Coronary artery (tissue), 2 donors: ENCODE data around the gene TRIM44.

Source experiments
- DNase-seq: peaks from one replicate; pipeline ENCODE4 v3.0.0-alpha.2; 2017; ENCODE audit warnings: low spot score
- H3K27ac ChIP-seq, 2 donors: fragments of 200-600 bp; sonication (generic); one replicate each; pipeline ENCODE4 v1.5.1; 2016 to 2019
- H3K4me3 ChIP-seq: fragments of 200-600 bp; sonication (generic); 2 replicates; pipeline ENCODE4 v1.5.1; 2016; ENCODE audit warnings: mild to moderate bottlenecking, moderate library complexity
- CTCF ChIP-seq: fragments of 200-600 bp; sonication (generic); IDR thresholded peaks from one replicate; pipeline ENCODE4 v1.5.1; 2019; ENCODE audit warnings: antibody characterized with exemption

Gene TRIM44

GRCh38 chr11:35727140-35727539, 64.6 kb downstream of the TRIM44 start:
- Histone ChIP-seq H3K27ac (no peak overlapping the region), H3K4me3 (no peak overlapping the region)
- no peak for TF ChIP-seq CTCF
- DNase-seq, result no peak

- TF ChIP-seq CTCF, result no peak
- Histone ChIP-seq H3K4me3 (no peak overlapping the region), H3K27ac (no peak overlapping the region)
- no peak for DNase-seq
These were observed 67.7 kb downstream of the TRIM44 start for GRCh38 chr11:35730254-35730653.

GRCh38 chr11:35734669-35735410, 72.3 kb downstream of the TRIM44 start:
- no peak overlapping the region for H3K27ac ChIP-seq
- H3K4me3 ChIP-seq, result no peak overlapping the region
- TF ChIP-seq CTCF, result no peak
- no peak for DNase-seq

- TF ChIP-seq CTCF, result no peak
- no peak overlapping the region for H3K4me3 ChIP-seq
- no peak overlapping the region for H3K27ac ChIP-seq
- no peak for DNase-seq
These were observed 72.8 kb downstream of the TRIM44 start for GRCh38 chr11:35735411-35735810.

- no peak for DNase-seq
- no peak for TF ChIP-seq CTCF
- Histone ChIP-seq H3K27ac (no peak overlapping the region), H3K4me3 (no peak overlapping the region)
These were observed 73.3 kb downstream of the TRIM44 start for GRCh38 chr11:35735903-35736302.

GRCh38 chr11:35736952-35737351, 74.4 kb downstream of the TRIM44 start:
- Histone ChIP-seq H3K4me3 (no peak overlapping the region), H3K27ac (no peak overlapping the region)
- no peak for TF ChIP-seq CTCF
- DNase-seq, result no peak

- no peak for TF ChIP-seq CTCF
- Histone ChIP-seq H3K27ac (no peak overlapping the region), H3K4me3 (no peak overlapping the region)
- DNase-seq, result no peak
These were observed 77.7 kb downstream of the TRIM44 start for GRCh38 chr11:35740061-35740799.
